HCEC 1CT (cell line): ENCODE results near the gene PON2.

ENCODE experiments used
- DNase-seq: peaks from one replicate; pipeline ENCODE4 v3.0.0-alpha.2; 2017

Gene PON2

GRCh38 chr7:95441042-95441823 is 6.4 kb upstream of the PON2 start:
- no peak for DNase-seq

- DNase-seq, result no peak
These were observed 5.7 kb upstream of the PON2 start for GRCh38 chr7:95440394-95441038.

- DNase-seq, result no peak
These were observed 1.6 kb upstream of the PON2 start for GRCh38 chr7:95436407-95436806.

- DNase-seq, result no peak
These were observed 573 bp upstream of the PON2 start for GRCh38 chr7:95435422-95435780.

- no peak for DNase-seq
These were observed 774 bp downstream of the PON2 start for GRCh38 chr7:95433952-95434556.

GRCh38 chr7:95433129-95433528 is 1.7 kb downstream of the PON2 start:
- DNase-seq, result no peak

GRCh38 chr7:95432606-95433005 is 2.2 kb downstream of the PON2 start:
- no peak for DNase-seq

GRCh38 chr7:95430864-95431263 is 4.0 kb downstream of the PON2 start:
- no peak for DNase-seq

- no peak for DNase-seq
These were observed 5.4 kb downstream of the PON2 start for GRCh38 chr7:95429241-95429990.

- DNase-seq, result no peak
These were observed 6.8 kb downstream of the PON2 start for GRCh38 chr7:95427914-95428516.

GRCh38 chr7:95427166-95427565 is 7.7 kb downstream of the PON2 start:
- no peak for DNase-seq

GRCh38 chr7:95425694-95426093 is 9.1 kb downstream of the PON2 start:
- DNase-seq, result no peak

GRCh38 chr7:95424716-95425115 is 10.1 kb downstream of the PON2 start:
- DNase-seq, result peak; percentile 11

GRCh38 chr7:95421847-95422444 is 12.9 kb downstream of the PON2 start:
- no peak for DNase-seq

- peak; percentile 7 for DNase-seq
These were observed 13.6 kb downstream of the PON2 start for GRCh38 chr7:95421000-95421846.

GRCh38 chr7:95412075-95412474 is 22.8 kb downstream of the PON2 start:
- no peak for DNase-seq

- DNase-seq, result no peak
These were observed 23.2 kb downstream of the PON2 start for GRCh38 chr7:95411666-95412065.

GRCh38 chr7:95411036-95411435 is 23.8 kb downstream of the PON2 start:
- no peak for DNase-seq

GRCh38 chr7:95407751-95408150 is 27.1 kb downstream of the PON2 start:
- DNase-seq, result no peak

GRCh38 chr7:95405800-95406199 is 29.0 kb downstream of the PON2 start:
- DNase-seq, result no peak

GRCh38 chr7:95405208-95405607 is 29.6 kb downstream of the PON2 start:
- DNase-seq, result no peak
